IMR-90 (cell line): ENCODE data around the gene EVA1A.

Experiments
- BHLHE40 ChIP-seq: fragments of 150-350 bp; IDR thresholded peaks from 2 replicates; pipeline ENCODE4 v1.6.1; 2016; ENCODE audit warnings: mild to moderate bottlenecking, low read depth, low read length
- CEBPB ChIP-seq: IDR thresholded peaks from 2 replicates; pipeline ENCODE4 v1.6.1; 2012; ENCODE audit warnings: low read depth, low read length, improper control_type of control experiment
- CHD1 ChIP-seq: IDR thresholded peaks from 2 replicates; pipeline ENCODE4 v1.6.1; 2012; ENCODE audit warnings: low read depth, low read length, improper control_type of control experiment
- FOS ChIP-seq: fragments of 150-350 bp; IDR thresholded peaks from 2 replicates; pipeline ENCODE4 v1.6.1; 2016; ENCODE audit warnings: low read depth, low read length
- MAFK ChIP-seq: IDR thresholded peaks from 2 replicates; pipeline ENCODE4 v1.6.1; 2012; ENCODE audit warnings: low read depth, low read length, improper control_type of control experiment
- MXI1 ChIP-seq: IDR thresholded peaks from 2 replicates; pipeline ENCODE4 v1.6.1; 2012; ENCODE audit warnings: low read depth, mild to moderate bottlenecking, low read length, moderate library complexity, borderline replicate concordance
- NFE2L2 ChIP-seq: fragments of 150-350 bp; IDR thresholded peaks from 2 replicates; pipeline ENCODE4 v1.6.1; 2016; ENCODE audit warnings: low read depth, mild to moderate bottlenecking, low read length
- POLR2A ChIP-seq: IDR thresholded peaks from 2 replicates; pipeline ENCODE4 v1.6.1; 2012; ENCODE audit warnings: mild to moderate bottlenecking, low read depth, low read length
- RAD21 ChIP-seq: IDR thresholded peaks from 2 replicates; pipeline ENCODE4 v1.6.1; 2012; ENCODE audit warnings: low read length, improper control_type of control experiment
- RCOR1 ChIP-seq: IDR thresholded peaks from 2 replicates; pipeline ENCODE4 v1.6.1; 2012; ENCODE audit warnings: mild to moderate bottlenecking, low read length, improper control_type of control experiment; ENCODE audit not compliant: insufficient replicate concordance
- RFX5 ChIP-seq: IDR thresholded peaks from 2 replicates; pipeline ENCODE4 v1.8.0; 2012; ENCODE audit warnings: low read depth, mild to moderate bottlenecking, low read length, moderate library complexity
- TF ChIP-seq, protein P1 (sequence below): conservative IDR thresholded peaks from 2 replicates; pipeline ENCODE4 v1.5.1; 2012; ENCODE audit warnings: mild to moderate bottlenecking, low read depth, low read length, improper control_type of control experiment
- TF ChIP-seq, protein P2 (sequence below): fragments of 150-350 bp; IDR thresholded peaks from 2 replicates; pipeline ENCODE4 v1.6.1; 2017; ENCODE audit warnings: mild to moderate bottlenecking, antibody characterized with exemption, low read length, low read depth
- TF ChIP-seq, protein P3 (sequence below): fragments of 150-350 bp; IDR thresholded peaks from 2 replicates; pipeline ENCODE4 v1.6.1; 2016; ENCODE audit warnings: low read depth, mild to moderate bottlenecking, low read length, moderate library complexity, borderline replicate concordance

DNA sequence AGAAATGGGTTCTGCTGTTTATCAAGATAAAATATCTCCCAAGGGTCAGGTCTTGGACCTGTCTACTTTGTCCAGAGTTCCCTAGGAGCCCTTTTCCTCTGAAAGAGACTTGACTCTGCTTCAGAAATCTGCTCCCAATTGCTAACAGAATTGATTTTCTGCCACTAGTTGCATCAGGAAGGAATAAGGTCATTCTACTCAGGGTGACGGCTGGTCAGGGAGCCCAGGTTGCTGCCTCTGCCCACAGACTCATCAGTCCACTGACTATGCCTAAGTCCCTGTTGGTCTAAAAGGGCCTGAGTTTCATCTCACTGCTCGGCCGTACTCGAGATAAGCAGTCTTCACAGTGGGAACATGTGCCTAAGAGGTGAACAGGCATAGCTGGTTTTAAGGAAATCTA, 61.2 kb downstream of the EVA1A start:
- TF ChIP-seq POLR2A (no peak), RFX5 (no peak), MAFK (no peak), CHD1 (no peak), MXI1 (no peak), CEBPB (no peak), RCOR1 (no peak), RAD21 (no peak), FOS (no peak), BHLHE40 (no peak), NFE2L2 (no peak)
- TF ChIP-seq, protein P1, sequence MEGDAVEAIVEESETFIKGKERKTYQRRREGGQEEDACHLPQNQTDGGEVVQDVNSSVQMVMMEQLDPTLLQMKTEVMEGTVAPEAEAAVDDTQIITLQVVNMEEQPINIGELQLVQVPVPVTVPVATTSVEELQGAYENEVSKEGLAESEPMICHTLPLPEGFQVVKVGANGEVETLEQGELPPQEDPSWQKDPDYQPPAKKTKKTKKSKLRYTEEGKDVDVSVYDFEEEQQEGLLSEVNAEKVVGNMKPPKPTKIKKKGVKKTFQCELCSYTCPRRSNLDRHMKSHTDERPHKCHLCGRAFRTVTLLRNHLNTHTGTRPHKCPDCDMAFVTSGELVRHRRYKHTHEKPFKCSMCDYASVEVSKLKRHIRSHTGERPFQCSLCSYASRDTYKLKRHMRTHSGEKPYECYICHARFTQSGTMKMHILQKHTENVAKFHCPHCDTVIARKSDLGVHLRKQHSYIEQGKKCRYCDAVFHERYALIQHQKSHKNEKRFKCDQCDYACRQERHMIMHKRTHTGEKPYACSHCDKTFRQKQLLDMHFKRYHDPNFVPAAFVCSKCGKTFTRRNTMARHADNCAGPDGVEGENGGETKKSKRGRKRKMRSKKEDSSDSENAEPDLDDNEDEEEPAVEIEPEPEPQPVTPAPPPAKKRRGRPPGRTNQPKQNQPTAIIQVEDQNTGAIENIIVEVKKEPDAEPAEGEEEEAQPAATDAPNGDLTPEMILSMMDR, result no peak
- TF ChIP-seq, protein P2, sequence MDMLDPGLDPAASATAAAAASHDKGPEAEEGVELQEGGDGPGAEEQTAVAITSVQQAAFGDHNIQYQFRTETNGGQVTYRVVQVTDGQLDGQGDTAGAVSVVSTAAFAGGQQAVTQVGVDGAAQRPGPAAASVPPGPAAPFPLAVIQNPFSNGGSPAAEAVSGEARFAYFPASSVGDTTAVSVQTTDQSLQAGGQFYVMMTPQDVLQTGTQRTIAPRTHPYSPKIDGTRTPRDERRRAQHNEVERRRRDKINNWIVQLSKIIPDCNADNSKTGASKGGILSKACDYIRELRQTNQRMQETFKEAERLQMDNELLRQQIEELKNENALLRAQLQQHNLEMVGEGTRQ, result no peak
- TF ChIP-seq, protein P3, sequence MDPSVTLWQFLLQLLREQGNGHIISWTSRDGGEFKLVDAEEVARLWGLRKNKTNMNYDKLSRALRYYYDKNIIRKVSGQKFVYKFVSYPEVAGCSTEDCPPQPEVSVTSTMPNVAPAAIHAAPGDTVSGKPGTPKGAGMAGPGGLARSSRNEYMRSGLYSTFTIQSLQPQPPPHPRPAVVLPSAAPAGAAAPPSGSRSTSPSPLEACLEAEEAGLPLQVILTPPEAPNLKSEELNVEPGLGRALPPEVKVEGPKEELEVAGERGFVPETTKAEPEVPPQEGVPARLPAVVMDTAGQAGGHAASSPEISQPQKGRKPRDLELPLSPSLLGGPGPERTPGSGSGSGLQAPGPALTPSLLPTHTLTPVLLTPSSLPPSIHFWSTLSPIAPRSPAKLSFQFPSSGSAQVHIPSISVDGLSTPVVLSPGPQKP, result no peak
